GM12878 (cell line): ENCODE data around the gene SLC22A4. TPM values are rescaled to one million over a fixed set of nuclear protein-coding genes. Genes with fewer than 3 reads are reported as not detected.

Source experiments
- ATAC-seq: fragments of 200-7000 bp; cut with Tn5 transposase; 3 replicates; pipeline ENCODE4 v1.9.1; 2020; ENCODE audit warnings: mild to moderate bottlenecking, moderate library complexity
- BruUV-seq: library from RNA; stranded (reverse); fragments of 400-500 nt; replicated peaks from 2 replicates; lab custom pipeline; 2021; lab: Mats Ljungman, UMichigan
- CTCF ChIA-PET: fragments of 300-600 bp; sonication (Branson Sonifier 250); formaldehyde crosslinking; extraction: SDS; loops from one replicate; lab custom pipeline; 2021; ENCODE audit warnings: inconsistent platforms; lab: Yijun Ruan, JAX
- POLR2A ChIA-PET: fragments of 350-600 bp; formaldehyde crosslinking; extraction: SDS; loops from one replicate; lab custom pipeline; 2021; ENCODE audit warnings: inconsistent platforms; lab: Charles Lee
- RAD21 ChIA-PET: fragments of 300-600 bp; sonication (Branson Sonifier 250); formaldehyde crosslinking; loops from one replicate; lab custom pipeline; 2023; ENCODE audit warnings: antibody characterized with exemption; ENCODE audit not compliant: unreplicated experiment; lab: Charles Lee
- SMC1A ChIA-PET: fragments of 300-600 bp; sonication (Branson Sonifier 250); formaldehyde crosslinking; loops from one replicate; lab custom pipeline; 2023; ENCODE audit not compliant: unreplicated experiment, uncharacterized antibody; lab: Charles Lee
- DNase-seq: peaks from one replicate; pipeline ENCODE4 v3.0.0-alpha.2; 2011; ENCODE audit warnings: low read depth, low spot score
- FAIRE-seq: peaks from 3 replicates; lab custom pipeline; 2011; peaks lifted over from hg19 to GRCh38; lab: Jason Lieb, UNC
- H2AFZ ChIP-seq: 2 replicates; pipeline ENCODE4 v1.6.0; 2011; ENCODE audit warnings: low read depth, low read length, control low read depth; ENCODE audit not compliant: control insufficient read depth
- H3K27ac ChIP-seq: 2 replicates; pipeline ENCODE4 v1.5.1; 2011; ENCODE audit warnings: control low read depth; ENCODE audit not compliant: control insufficient read depth, insufficient read depth
- H3K27me3 ChIP-seq, 2 experiments: replicated peaks in 1 of 2; 2 replicates each; pipeline versions ENCODE4 v1.6.0 to v1.6.1; 2011; ENCODE audit warnings: low read length in 1 of 2; ENCODE audit not compliant: control insufficient read depth in 2 of 2, insufficient read depth in 2 of 2
- H3K36me3 ChIP-seq, 2 experiments: 2 replicates each; pipeline ENCODE4 v1.5.1; 2011; ENCODE audit warnings: low read length in 1 of 2; ENCODE audit not compliant: control insufficient read depth in 2 of 2, insufficient read depth in 2 of 2
- H3K4me1 ChIP-seq: 2 replicates; pipeline ENCODE4 v1.6.1; 2011; ENCODE audit warnings: mild to moderate bottlenecking, low read length, moderate library complexity, mixed read lengths; ENCODE audit not compliant: control insufficient read depth, insufficient read depth
- H3K4me2 ChIP-seq: 2 replicates; pipeline ENCODE4 v1.6.0; 2011; ENCODE audit warnings: control low read depth; ENCODE audit not compliant: control insufficient read depth, insufficient read depth
- H3K4me3 ChIP-seq: fragments of 200-600 bp; sonication (generic); 2 replicates; pipeline ENCODE4 v1.5.1; 2016
- H3K79me2 ChIP-seq: 2 replicates; pipeline ENCODE4 v1.6.0; 2011; ENCODE audit warnings: low read length; ENCODE audit not compliant: control insufficient read depth, insufficient read depth
- H3K9ac ChIP-seq: 2 replicates; pipeline ENCODE4 v1.8.0; 2011; ENCODE audit warnings: low read length, control low read depth, mixed read lengths; ENCODE audit not compliant: control insufficient read depth, insufficient read depth
- H3K9me3 ChIP-seq: replicated peaks from 3 replicates; pipeline ENCODE4 v1.5.1; 2011; ENCODE audit warnings: mild to moderate bottlenecking, low read length; ENCODE audit not compliant: control insufficient read depth, insufficient read depth
- H4K20me1 ChIP-seq: 2 replicates; pipeline ENCODE4 v1.6.0; 2011; ENCODE audit not compliant: control insufficient read depth, insufficient read depth
- RBBP5 ChIP-seq: fragments of 200-600 bp; sonication (generic); conservative IDR thresholded peaks from 2 replicates; pipeline ENCODE4 v1.6.1; 2016
- RUNX3 ChIP-seq: IDR thresholded peaks from 2 replicates; pipeline ENCODE4 v1.6.1; 2012; ENCODE audit warnings: low read length, inconsistent platforms
- STAT1 ChIP-seq: fragments of 450-650 bp; conservative IDR thresholded peaks from 2 replicates; pipeline ENCODE4 v1.6.1; 2014; ENCODE audit warnings: antibody characterized with exemption, mild to moderate bottlenecking
- TARDBP ChIP-seq: IDR thresholded peaks from 2 replicates; pipeline ENCODE4 v1.6.1; 2016; ENCODE audit warnings: borderline replicate concordance
- ZSCAN29 ChIP-seq: fragments of 450-650 bp; IDR thresholded peaks from 2 replicates; pipeline ENCODE4 v1.6.1; 2017; ENCODE audit warnings: mild to moderate bottlenecking, moderate library complexity
- WGBS: methylation state at CpG from one replicate; pipeline ENCODE4 v1.1.6; 2016; ENCODE audit warnings: low lambda C conversion rate; ENCODE audit not compliant: insufficient replicate concordance, insufficient coverage; ENCODE audit errors: missing lambda C conversion rate; 5-methylcytosine and 5-hydroxymethylcytosine counted together
- in situ Hi-C: fragments of 300-500 bp; cut with MboI; formaldehyde crosslinking; loops from 9 replicates; pipeline ENCODE4 v1.14.3; 2018; ENCODE audit warnings: mixed read lengths
- intact Hi-C: fragments of 100-400 bp; cut with micrococcal nuclease; formaldehyde crosslinking; loops from one replicate; pipeline ENCODE4 v1.14.2; 2022; ENCODE audit not compliant: unreplicated experiment
- polyA plus RNA-seq, 11 experiments: library from polyadenylated mRNA; depleted of rRNA in 4 of 11; unstranded in 6 of 11; stranded (reverse) in 5 of 11; fragments of >200 nt; fragmentation: Nextera tagmentation in 4 of 11; fragmentation: Illumina TruSeq in 1 of 11; extraction: Ambion mirVana in 4 of 11; extraction: Trizol in 1 of 11; gene quantifications; 1 replicate in 1 of 11; 2 replicates in 10 of 11; pipeline versions ENCODE4 v1.2.1 to v1.2.3, GENCODE V29; 2011 to 2016; ENCODE audit warnings: inconsistent platforms in 2 of 11, missing spikeins in 2 of 11, low read depth in 1 of 11
- total RNA-seq, 4 experiments: library from RNA; depleted of rRNA in 3 of 4; stranded (reverse); fragments of >200 nt in 3 of 4; fragmentation: Illumina TruSeq in 1 of 4; extraction: Trizol in 1 of 4; gene quantifications; 2 replicates each; pipeline versions ENCODE4 v1.2.1 to v1.2.3, GENCODE V29; 2013 to 2021
- TF ChIP-seq, protein P1 (sequence below): fragments of 450-650 bp; IDR thresholded peaks from 2 replicates; pipeline ENCODE4 v1.6.1; 2016; ENCODE audit warnings: mild to moderate bottlenecking, moderate library complexity, borderline replicate concordance
- TF ChIP-seq, protein P2 (sequence below): IDR thresholded peaks from 2 replicates; pipeline ENCODE4 v1.6.1; 2011; ENCODE audit warnings: borderline replicate concordance, low read depth, mild to moderate bottlenecking, moderate library complexity, mixed read lengths, low read length; ENCODE audit not compliant: insufficient read depth; ENCODE audit errors: extremely low read length

SLC22A4 gene
- total and polyA plus RNA-seq, 10 of the 15 experiments (the other 5 are each of a cell fraction or from before 2014, with no cell fraction given): 0.04 to 0.61 (median 0.10) TPM; not detected in 2

DNA sequence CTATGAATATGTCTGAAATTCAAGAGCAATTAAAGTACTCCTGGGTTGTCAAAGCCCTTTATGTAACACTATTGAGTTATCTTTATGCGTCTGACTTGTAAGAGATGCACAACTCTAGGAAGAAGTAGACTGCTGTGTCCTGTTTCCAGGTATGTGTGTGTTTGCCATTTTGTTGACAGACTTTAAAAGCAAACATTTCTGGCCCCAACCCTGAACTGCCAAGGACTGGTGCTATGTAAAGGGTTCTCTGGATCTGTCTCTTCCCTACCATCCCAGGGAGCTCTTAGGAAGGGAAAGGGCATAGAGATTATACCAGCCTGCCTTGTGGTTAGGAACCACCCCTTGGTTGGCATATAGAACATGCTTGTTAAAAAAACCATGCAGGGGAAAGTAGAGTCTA lies 87.4 kb downstream of the SLC22A4 start:
- Histone ChIP-seq H3K4me2 (no peak overlapping the region), H3K79me2 (no peaks in the 10 kb centered on the region), H4K20me1 (no peaks in the 10 kb centered on the region)
- intact Hi-C loops: loop anchor here (10.0 kb wide), 1 partner anchor 213 kb away; no protein-coding TSS in a partner anchor
- TF ChIP-seq RUNX3 (no peak), TARDBP (no peak)
- TF ChIP-seq, all 136 proteins: peak for 0
- no peaks in the 10 kb centered on the region for H3K27me3 ChIP-seq
- in situ Hi-C loops: loop anchor here (10.0 kb wide), 1 partner anchor 113 kb away; the partner anchor contains the start of gene IRF1
- H3K9me3 ChIP-seq: no peaks in the 10 kb centered on the region
- H2AFZ ChIP-seq: no peak overlapping the region
- 100% methylated on average over 1 of the region's 1 CpG for WGBS
- no peak for FAIRE-seq
- no peak overlapping the region for H3K4me3 ChIP-seq
- BruUV-seq: no TSS peak
- no peak overlapping the region for H3K9ac ChIP-seq
- H3K27ac ChIP-seq: no peak overlapping the region
- no peaks in the 10 kb centered on the region; a peak in 1 of 4 replicates for H3K36me3 ChIP-seq
- ChIA-PET POLR2A (no interaction called here), RAD21 (interaction anchor here (0.5 to 1.5 kb wide), 3 partner anchors 23 to 501 kb away, joined by 3 to 6 read pairs (median 4); no protein-coding TSS in a partner anchor), CTCF (interaction anchor here (1.1 to 22.4 kb wide), 5 partner anchors 13 to 201 kb away, joined by 3 to 481 read pairs (median 10); partner anchors contain the start of gene SLC22A5), SMC1A (interaction anchor here (1.6 to 16.0 kb wide), 2 partner anchors 119 to 202 kb away, joined by 5 to 340 read pairs; no protein-coding TSS in a partner anchor)
- DNase-seq: no peak
- no peak for ATAC-seq
- H3K4me1 ChIP-seq: peaks cover 9% of the 10 kb centered on the region

DNA sequence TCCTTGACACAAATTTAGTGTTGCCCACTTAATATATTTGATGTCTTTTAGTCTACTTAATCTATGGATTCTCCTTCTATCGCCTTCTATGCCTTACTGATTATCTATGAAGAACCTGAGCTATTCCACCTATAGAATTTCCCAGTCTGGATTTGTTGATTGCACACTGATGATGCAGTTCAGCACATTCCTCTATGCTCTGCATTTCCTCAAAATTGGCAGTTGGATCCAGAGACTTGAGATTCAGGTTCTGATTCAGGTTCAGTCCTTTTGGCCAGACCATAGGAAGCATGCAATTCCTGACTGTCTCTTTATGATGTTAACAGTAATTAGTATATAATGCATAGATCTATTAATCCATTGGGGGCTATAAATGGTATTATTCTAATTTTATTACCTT lies 89.1 kb downstream of the SLC22A4 start:
- Histone ChIP-seq H3K4me1 (peaks cover 20% of the 10 kb centered on the region), H3K27me3 (no peaks in the 10 kb centered on the region), H4K20me1 (no peaks in the 10 kb centered on the region), H3K9me3 (no peaks in the 10 kb centered on the region), H3K36me3 (no peaks in the 10 kb centered on the region; a peak in 1 of 4 replicates), H3K4me2 (no peak overlapping the region), H3K27ac (no peak overlapping the region), H3K9ac (no peak overlapping the region), H3K79me2 (no peaks in the 10 kb centered on the region), H2AFZ (no peak overlapping the region), H3K4me3 (no peak overlapping the region)
- RAD21 ChIA-PET: interaction anchor here (1.1 to 7.3 kb wide), 3 partner anchors 107 to 146 kb away, joined by 4 to 279 read pairs (median 7); partner anchors contain the start of gene IRF1
- ATAC-seq: no peak
- BruUV-seq: no TSS peak
- SMC1A ChIA-PET: interaction anchor here (0.5 to 16.0 kb wide), 5 partner anchors 26 to 519 kb away, joined by 3 to 340 read pairs (median 4); no protein-coding TSS in a partner anchor
- in situ Hi-C loops: loop anchor here (10.0 kb wide), 1 partner anchor 112 kb away; the partner anchor contains the start of gene IRF1
- POLR2A ChIA-PET: interaction anchor here (1.0 kb wide), 1 partner anchor 89 kb away, joined by 3 read pairs; the partner anchor contains the start of gene SLC22A4
- DNase-seq: no peak
- intact Hi-C loops: loop anchor here (10.0 kb wide), 1 partner anchor 212 kb away; no protein-coding TSS in a partner anchor
- TF ChIP-seq, protein P1, sequence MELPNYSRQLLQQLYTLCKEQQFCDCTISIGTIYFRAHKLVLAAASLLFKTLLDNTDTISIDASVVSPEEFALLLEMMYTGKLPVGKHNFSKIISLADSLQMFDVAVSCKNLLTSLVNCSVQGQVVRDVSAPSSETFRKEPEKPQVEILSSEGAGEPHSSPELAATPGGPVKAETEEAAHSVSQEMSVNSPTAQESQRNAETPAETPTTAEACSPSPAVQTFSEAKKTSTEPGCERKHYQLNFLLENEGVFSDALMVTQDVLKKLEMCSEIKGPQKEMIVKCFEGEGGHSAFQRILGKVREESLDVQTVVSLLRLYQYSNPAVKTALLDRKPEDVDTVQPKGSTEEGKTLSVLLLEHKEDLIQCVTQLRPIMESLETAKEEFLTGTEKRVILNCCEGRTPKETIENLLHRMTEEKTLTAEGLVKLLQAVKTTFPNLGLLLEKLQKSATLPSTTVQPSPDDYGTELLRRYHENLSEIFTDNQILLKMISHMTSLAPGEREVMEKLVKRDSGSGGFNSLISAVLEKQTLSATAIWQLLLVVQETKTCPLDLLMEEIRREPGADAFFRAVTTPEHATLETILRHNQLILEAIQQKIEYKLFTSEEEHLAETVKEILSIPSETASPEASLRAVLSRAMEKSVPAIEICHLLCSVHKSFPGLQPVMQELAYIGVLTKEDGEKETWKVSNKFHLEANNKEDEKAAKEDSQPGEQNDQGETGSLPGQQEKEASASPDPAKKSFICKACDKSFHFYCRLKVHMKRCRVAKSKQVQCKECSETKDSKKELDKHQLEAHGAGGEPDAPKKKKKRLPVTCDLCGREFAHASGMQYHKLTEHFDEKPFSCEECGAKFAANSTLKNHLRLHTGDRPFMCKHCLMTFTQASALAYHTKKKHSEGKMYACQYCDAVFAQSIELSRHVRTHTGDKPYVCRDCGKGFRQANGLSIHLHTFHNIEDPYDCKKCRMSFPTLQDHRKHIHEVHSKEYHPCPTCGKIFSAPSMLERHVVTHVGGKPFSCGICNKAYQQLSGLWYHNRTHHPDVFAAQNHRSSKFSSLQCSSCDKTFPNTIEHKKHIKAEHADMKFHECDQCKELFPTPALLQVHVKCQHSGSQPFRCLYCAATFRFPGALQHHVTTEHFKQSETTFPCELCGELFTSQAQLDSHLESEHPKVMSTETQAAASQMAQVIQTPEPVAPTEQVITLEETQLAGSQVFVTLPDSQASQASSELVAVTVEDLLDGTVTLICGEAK: no peak
- TF ChIP-seq RBBP5 (no peak), STAT1 (no peak), ZSCAN29 (no peak)
- TF ChIP-seq, protein P2, sequence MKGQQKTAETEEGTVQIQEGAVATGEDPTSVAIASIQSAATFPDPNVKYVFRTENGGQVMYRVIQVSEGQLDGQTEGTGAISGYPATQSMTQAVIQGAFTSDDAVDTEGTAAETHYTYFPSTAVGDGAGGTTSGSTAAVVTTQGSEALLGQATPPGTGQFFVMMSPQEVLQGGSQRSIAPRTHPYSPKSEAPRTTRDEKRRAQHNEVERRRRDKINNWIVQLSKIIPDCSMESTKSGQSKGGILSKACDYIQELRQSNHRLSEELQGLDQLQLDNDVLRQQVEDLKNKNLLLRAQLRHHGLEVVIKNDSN: no peak
- FAIRE-seq: no peak
- CTCF ChIA-PET: interaction anchor here (0.9 to 22.4 kb wide), 8 partner anchors 17 to 500 kb away, joined by 3 to 481 read pairs (median 4); no protein-coding TSS in a partner anchor
- 52% methylated on average over 1 of the region's 1 CpG for WGBS
